HG03342 (cell line): Measurements from ENCODE around the gene DMBT1.

Experiments used
- ATAC-seq: cut with Tn5 transposase; IDR thresholded peaks from one replicate; pipeline ENCODE4 v1.9.1; 2021; ENCODE audit warnings: mild to moderate bottlenecking, moderate library complexity; ENCODE audit not compliant: unreplicated experiment

The DMBT1 gene

GRCh38 chr10:122665946-122666345, 105.4 kb downstream of the DMBT1 start:
- ATAC-seq = no peak

GRCh38 chr10:122669045-122669444, 108.5 kb downstream of the DMBT1 start:
- no peak for ATAC-seq

- no peak for ATAC-seq
Observed at GRCh38 chr10:122669842-122670241, 109.3 kb downstream of the DMBT1 start.

GRCh38 chr10:122671355-122671754, 110.8 kb downstream of the DMBT1 start:
- no peak for ATAC-seq

- ATAC-seq = no peak
Observed at GRCh38 chr10:122672655-122673054, 112.1 kb downstream of the DMBT1 start.

- no peak for ATAC-seq
Observed at GRCh38 chr10:122673269-122673668, 112.7 kb downstream of the DMBT1 start.

GRCh38 chr10:122673731-122674130, 113.2 kb downstream of the DMBT1 start:
- ATAC-seq = no peak

- ATAC-seq = no peak
Observed at GRCh38 chr10:122674781-122675180, 114.2 kb downstream of the DMBT1 start.

- ATAC-seq = no peak
Observed at GRCh38 chr10:122675278-122675677, 114.7 kb downstream of the DMBT1 start.

GRCh38 chr10:122678266-122678665, 117.7 kb downstream of the DMBT1 start:
- no peak for ATAC-seq

GRCh38 chr10:122682522-122682921, 122.0 kb downstream of the DMBT1 start:
- no peak for ATAC-seq

GRCh38 chr10:122688293-122688989, 127.9 kb downstream of the DMBT1 start:
- no peak for ATAC-seq

GRCh38 chr10:122689146-122689820, 128.7 kb downstream of the DMBT1 start:
- ATAC-seq = no peak

- ATAC-seq = no peak
Observed at GRCh38 chr10:122692744-122693143, 132.2 kb downstream of the DMBT1 start.
